HG03558 (cell line): ENCODE data around the gene RNF186.
"Not testable (repeated sequence)": the region's sequence is repeated elsewhere in the genome, so short reads cannot be mapped to it uniquely, and the experiment has no call there.

Experiments
- ATAC-seq: cut with Tn5 transposase; IDR thresholded peaks from one replicate; pipeline ENCODE4 v1.9.1; 2021; ENCODE audit warnings: moderate number of reproducible peaks; ENCODE audit not compliant: unreplicated experiment; ENCODE audit errors: extremely low read depth

The RNF186 gene

GRCh38 chr1:19798486-19799229 is 16.4 kb downstream of the RNF186 start:
- no peak for ATAC-seq

GRCh38 chr1:19797827-19798226 is 17.3 kb downstream of the RNF186 start:
- ATAC-seq: no peak

DNA sequence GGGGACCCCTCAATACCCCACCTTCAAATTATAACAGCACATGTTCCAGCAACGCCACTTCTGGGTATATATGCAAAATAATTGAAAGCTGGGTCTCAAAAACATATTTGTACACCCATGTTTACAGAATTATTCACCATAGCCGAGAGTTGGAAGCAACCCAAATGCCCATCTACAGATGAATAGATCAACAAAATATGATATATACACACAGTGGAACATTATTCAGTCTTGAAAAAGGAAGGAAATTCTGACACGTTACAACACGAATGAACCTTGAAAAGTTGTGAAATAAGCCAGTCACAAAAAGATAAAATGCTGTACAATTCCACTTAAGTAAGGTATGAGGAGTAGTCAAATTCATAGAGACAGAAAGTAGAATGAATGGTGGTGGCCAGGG is 20.5 kb downstream of the RNF186 start:
- ATAC-seq: no peak

DNA sequence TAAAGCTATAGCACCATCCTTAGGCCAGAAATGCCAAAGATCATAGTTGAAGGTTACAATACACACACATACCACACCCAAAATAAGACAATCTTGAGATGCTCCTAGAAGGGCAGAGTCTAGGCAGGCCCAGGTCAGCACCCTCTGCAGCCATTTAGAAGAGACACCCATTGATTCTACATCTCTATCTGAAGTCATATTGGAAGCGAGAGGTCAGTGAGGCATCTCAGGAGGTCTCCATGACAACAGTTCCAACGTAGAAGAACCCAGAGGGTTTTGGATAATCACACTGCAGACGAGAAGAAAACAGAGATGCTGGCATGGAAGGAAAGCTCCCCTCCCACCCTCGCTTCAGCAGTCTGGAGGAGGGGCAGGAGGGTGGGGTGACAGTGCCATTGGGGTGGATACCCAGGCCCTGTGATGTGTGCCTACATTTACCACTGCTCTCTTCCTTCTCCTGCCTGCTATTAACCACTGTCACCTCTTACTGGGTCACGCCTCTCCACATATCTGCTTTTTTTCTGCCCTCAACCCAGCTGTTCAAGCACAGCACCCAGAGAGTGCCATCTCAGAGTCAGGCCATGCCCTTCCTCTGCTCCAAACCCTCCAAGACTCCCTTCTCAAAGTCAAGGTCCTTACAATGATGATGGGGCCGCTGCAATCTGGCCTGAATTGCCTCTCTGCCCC is 21.6 kb downstream of the RNF186 start:
- ATAC-seq: no peak

DNA sequence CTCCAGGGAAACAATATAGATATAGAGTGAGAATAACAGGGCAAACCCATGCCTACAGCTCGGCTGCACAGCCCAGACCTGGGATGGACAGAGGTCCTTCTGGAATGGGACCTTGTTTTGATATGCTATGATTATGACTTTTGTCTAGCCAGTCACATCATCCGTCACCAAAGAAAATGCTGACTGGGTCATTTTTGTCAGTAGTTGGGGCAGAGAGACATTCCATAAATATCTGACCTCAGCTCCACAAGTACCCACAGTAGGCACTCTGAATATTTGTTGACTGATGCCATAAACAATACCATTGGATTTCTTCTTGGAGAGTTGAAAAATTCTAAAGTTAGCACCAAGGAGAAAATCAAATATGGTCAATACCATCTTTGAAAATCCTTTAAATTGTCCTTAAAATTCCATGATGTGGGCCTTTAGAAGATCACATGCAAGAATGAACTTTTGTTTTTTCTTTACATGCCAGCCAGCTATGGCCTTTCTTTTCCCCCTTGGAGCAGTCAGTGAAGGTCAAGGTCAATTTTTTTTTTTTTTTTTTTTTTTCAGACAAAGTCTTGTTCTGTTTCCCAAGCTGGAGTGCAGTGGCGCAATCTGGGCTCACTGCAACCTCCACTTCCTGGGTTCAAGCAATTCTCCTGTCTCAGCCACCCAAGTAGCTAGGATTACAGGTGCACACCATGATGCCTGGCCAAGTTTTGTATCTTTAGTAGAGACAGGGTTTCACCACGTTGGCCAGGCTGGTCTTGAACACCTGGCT is 22.7 kb downstream of the RNF186 start:
- ATAC-seq: no peak

DNA sequence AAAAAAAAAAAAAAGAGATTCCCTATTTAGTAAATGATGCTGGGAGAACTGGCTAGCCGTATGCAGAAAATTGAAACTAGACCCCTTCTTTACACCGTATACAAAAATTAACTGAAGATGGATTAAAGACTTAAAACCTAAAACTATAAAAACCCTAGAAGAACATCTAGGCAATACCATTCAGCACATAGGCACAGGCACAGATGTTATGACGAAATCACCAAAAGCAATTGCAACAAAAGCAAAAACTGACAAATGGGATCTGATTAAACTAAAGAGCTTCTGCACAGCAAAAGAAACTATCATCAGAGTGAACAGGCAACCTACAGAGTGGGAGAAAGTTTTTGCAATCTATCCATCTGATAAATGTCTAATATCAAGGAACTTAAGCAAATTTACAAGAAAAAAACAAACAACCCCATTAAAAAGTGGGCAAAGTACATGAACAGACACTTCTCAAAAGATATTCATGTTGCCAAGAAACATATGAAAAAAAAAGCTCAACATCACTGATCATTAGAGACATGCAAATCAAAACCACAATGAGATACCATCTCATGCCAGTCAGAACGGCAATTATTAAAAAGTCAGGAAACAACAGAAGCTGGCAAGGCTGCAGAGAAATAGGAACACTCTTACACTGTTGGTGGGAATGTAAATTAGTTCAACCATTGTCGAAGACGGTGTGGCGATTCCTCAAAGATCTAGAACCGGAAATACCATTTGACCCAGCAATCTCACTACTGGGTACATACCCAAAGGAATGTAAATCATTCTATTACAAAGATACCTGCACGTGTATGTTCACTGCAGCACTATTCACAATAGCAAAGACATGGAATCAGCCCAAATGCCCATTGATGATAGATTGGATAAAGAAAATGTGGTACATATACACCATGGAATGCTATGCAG is 24.8 kb downstream of the RNF186 start:
- ATAC-seq: not testable (repeated sequence)

DNA sequence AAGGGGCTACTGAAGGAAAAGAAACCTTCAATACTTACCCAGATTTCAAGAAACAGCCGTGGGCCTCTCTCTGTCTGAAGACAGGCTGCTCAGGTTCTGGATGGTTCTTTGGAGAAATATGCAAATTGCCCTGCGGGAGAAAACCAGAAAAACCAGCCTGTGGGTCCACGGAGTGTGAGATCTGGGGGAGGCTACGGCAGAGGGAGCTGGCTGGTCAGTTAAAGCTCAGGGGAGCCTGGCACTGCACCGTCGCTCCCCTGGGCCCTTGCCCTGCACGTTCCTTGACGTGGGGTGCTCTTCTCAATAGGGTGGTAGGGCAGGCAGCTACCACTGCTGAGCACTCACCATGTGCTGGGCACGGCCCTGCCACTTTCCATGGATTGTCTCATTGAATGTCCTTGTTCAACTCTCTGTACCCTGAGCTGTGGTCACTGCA is 28.1 kb downstream of the RNF186 start:
- ATAC-seq: no peak

GRCh38 chr1:19785660-19786059 is 29.4 kb downstream of the RNF186 start:
- no peak for ATAC-seq

GRCh38 chr1:19780267-19780877 is 34.7 kb downstream of the RNF186 start:
- no peak for ATAC-seq

GRCh38 chr1:19776933-19777332 is 38.1 kb downstream of the RNF186 start:
- ATAC-seq: no peak

DNA sequence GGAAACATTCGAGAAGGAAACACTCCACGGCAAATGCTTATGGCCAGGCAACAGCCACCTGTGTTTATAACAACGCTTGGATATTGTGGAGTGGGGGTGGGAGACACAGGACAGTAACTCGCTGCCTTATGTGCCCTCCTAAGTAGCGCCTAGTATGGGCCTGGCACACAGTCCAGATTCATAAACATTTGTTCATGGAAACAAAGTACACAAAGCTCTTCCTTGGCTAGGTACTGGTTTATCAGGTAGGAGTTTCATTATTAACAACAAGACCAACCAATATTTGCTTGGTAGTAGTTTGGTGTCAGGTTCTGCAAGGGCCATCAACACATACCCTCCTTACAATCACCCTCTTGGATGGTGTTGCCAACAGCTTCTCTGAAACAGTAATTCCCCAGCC is 38.8 kb downstream of the RNF186 start:
- ATAC-seq: no peak

DNA sequence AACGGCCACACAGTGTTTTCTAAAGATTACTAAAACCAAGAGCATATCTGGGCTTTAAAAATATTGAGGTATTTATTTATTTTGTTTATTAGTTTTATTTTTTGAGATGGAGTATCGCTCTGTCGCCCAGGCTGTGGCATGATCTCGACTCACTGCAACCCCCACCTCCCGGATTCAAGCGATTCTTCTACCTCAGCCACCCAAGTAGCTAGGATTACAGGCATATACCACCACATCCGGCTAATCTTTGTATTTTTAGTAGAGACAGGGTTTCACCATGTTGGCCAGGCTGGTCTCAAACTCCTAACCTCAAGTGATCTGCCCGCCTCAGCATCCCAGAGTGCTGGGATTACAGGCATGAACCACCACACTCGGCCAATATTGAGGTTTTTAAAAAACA is 39.3 kb downstream of the RNF186 start:
- ATAC-seq: no peak

DNA sequence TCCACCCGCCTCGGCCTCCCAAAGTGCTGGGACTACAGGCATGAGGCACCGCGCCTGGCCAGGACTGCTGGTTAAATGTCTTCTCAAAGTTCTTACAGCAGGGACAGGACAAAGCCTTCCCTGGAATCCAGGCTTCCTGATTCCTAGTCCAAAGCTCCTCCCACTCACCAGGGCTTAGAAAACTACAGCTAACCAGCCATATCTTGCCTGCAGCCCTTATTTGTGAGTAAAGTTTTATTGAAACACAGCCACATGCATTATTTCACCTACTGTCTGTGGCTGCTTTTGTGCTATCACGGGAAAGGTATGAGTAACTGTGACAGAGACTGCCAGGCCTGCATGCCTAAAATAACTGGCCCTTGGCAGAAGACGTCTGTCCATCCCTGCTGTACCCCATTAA is 39.8 kb downstream of the RNF186 start:
- no peak for ATAC-seq

DNA sequence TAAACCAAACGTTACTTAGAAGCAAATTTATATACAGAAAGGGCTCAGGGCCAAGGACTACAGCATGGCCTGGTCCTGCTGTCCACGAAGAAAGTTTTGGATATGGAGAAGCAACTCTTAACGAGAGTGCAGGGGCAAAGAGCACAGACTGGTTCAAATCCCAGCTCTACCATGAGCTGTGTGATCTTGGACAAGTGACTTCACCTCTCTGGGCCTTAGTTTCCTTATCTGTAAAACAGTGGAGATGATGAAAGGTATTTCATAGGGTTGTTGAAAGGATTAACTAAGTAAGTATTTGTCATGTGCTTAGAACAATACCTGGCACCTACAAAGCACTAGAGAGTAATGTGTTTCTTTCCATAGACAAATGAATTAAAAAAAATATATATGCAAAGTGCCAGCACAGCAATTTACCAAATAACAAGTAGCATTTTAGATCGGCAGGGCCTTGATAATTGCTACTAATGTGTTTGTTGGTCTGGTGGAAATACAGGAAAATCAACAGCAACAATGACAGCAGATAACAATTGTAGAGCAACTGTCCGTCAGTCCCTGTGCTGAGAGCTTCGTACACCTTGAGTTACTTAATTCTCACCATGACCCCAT is 40.8 kb downstream of the RNF186 start:
- no peak for ATAC-seq

- no peak for ATAC-seq
Measured at GRCh38 chr1:19773485-19773884, 41.6 kb downstream of the RNF186 start.

DNA sequence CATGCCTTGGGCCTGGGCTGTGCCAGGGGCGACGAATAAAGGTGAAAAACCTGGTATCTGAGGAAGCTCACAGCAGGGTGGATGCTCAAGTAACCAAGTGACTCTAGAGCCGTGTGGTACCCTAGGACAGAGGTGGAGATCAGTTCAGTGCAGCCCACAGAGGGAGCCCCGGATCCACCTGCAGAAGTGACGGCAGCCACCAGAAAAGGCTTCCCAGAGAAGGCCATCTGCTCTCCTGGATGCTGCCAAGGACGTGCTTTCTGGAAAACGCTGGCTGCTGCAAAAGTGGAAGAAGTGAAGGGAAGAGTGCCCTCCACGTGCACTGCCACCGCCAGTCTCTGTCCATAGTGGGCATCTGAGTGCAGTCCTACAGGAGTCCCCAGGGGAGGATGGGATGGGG is 43.0 kb downstream of the RNF186 start:
- ATAC-seq: no peak

GRCh38 chr1:19771350-19771749 is 43.7 kb downstream of the RNF186 start:
- ATAC-seq: no peak

DNA sequence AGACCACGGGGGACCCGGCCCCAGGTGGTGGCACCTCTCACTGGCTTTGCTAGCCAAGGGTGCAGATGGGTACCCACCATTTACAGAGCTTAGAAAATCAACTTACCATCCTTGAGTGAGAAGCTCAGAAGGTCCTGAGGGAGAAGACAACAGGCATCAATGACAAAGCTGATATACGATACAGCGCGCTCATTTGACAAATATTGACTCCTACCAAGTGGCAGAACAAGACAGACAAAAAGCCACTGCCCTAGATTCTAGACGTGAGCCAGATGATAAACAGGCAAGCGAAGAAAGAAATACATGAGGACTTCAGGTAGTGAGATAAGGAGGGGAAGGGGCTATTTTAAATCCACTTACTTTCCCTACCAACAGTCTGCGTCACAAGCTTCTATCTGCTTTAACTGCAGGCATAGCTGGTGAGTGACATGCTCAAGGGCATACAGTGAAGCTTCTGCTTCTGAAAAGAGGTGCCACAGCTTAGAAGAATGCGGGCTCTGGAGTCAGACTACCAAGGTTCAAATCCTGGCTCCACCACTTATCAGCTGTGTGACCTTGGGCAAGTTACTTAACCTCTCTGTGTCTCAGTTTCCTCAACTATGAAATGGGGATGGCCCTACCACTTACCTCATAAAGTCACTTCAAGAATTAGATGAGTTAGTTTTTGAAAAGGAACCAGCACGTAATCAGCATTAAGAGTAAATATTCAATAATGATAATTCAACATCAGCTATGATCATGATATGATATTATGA is 44.5 kb downstream of the RNF186 start:
- ATAC-seq: no peak
